ENCODE measurements around the gene PCCA.

DNA sequence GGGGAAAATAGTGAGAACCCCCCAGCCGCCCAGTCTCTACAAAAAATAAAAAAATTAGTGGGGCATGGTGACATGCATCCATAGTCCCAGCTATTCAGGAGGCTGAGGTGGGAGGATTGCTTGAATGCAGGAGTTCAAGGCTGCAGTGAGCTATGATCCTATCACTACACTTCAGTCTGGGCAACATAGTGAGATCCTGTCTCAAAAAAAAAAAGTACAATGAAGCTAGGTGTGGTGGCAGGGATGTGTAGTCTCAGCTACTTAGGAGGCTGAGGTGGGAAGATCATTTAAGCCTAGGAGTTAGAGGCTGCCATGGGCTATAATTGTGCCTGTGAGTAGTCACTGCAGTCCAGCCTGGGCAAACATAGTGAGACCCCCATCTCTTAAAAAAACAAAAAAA lies 8.9 kb downstream of the PCCA start:
- TF ChIP-seq GATA2 (IDR thresholded peaks at IDR 0.05; ENCODE audit: low read depth, low read length) (no peak), GATA3 (IDR thresholded peaks at IDR 0.05; ENCODE audit: low read depth, low read length) (no peak)

Measured in SH-SY5Y (cell line).